Uterus (tissue), 2 donors: ENCODE results near the gene TEKT4.

Experiments used
- POLR2A ChIP-seq, 2 donors: fragments of 450-650 bp; IDR thresholded peaks; one replicate each; pipeline ENCODE4 v1.6.1; 2016; ENCODE audit warnings: antibody characterized with exemption in 2 of 2, mild to moderate bottlenecking in 1 of 2, moderate library complexity in 1 of 2
- TF ChIP-seq, protein P1 (sequence below), 4 experiments: fragments of 200-600 bp in 2 of 4; fragments of 450-650 bp in 2 of 4; sonication (generic) in 2 of 4; IDR thresholded peaks; one replicate each; pipeline ENCODE4 v1.5.1; 2016 to 2019; ENCODE audit warnings: antibody characterized with exemption in 4 of 4, mild to moderate bottlenecking in 2 of 4, moderate library complexity in 1 of 4

DNA sequence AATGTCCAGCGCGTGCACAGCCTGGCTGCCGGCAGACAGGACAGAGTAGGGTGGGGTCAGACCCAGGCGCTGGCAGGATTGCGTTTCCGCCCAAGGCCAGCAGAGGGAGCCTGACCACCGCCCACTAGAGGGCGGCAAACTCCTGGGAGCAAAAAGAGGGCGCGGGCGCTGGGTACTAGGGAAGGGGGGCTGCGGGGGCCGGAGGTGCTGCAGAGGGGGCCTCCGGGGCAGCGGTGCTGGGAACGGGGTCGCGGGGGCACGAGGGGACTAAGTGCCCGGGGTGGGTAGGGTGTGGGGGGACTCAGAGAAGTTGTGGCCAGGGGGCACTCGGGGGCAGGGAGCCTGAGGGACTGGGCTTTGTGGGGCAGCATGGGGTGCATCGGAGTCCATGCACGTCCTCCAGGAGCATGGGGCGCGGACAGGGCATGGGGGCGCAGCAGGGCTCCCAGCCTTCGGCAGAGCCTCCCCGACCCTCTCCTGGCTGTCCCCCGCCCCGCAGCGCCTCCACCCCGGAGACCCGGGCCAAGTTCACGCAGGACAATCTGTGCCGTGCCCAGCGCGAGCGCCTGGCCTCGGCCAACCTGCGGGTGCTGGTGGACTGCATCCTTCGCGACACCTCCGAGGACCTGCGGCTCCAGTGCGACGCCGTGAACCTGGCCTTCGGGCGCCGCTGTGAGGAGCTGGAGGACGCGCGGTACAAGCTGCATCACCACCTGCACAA is 3.2 kb downstream of the TEKT4 start:
- TF ChIP-seq, protein P1, sequence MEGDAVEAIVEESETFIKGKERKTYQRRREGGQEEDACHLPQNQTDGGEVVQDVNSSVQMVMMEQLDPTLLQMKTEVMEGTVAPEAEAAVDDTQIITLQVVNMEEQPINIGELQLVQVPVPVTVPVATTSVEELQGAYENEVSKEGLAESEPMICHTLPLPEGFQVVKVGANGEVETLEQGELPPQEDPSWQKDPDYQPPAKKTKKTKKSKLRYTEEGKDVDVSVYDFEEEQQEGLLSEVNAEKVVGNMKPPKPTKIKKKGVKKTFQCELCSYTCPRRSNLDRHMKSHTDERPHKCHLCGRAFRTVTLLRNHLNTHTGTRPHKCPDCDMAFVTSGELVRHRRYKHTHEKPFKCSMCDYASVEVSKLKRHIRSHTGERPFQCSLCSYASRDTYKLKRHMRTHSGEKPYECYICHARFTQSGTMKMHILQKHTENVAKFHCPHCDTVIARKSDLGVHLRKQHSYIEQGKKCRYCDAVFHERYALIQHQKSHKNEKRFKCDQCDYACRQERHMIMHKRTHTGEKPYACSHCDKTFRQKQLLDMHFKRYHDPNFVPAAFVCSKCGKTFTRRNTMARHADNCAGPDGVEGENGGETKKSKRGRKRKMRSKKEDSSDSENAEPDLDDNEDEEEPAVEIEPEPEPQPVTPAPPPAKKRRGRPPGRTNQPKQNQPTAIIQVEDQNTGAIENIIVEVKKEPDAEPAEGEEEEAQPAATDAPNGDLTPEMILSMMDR (IDR thresholded peaks at IDR 0.05) = no peak
- no peak for TF ChIP-seq POLR2A (IDR thresholded peaks at IDR 0.05)
